Activated T-cell treated with anti-CD3 and anti-CD28 coated beads, Interleukin-2, amount 50 U/mL, for 4 hours (primary cell): ENCODE data around the gene CMSS1. TPM values are rescaled to one million over a fixed set of nuclear protein-coding genes. Genes with fewer than 3 reads are reported as not detected.

Source experiments
- ATAC-seq, 2 donors: fragments of 200-7000 bp; cut with Tn5 transposase; one replicate each; pipeline ENCODE4 v1.10.0; 2021
- DNase-seq: peaks from one replicate; pipeline ENCODE4 v3.0.0-alpha.2; 2020
- H3K27me3 Mint-ChIP-seq: one replicate; pipeline ENCODE4 v1.8.0; 2021; ENCODE audit warnings: low read depth, mixed read lengths
- H3K36me3 Mint-ChIP-seq: one replicate; pipeline ENCODE4 v1.8.0; 2022; ENCODE audit warnings: mixed read lengths; ENCODE audit not compliant: insufficient read depth
- H3K4me1 Mint-ChIP-seq: one replicate; pipeline ENCODE4 v1.8.0; 2021; ENCODE audit warnings: low read depth, mixed read lengths
- H3K4me3 Mint-ChIP-seq: one replicate; pipeline ENCODE4 v1.8.0; 2021; ENCODE audit warnings: mild to moderate bottlenecking, moderate library complexity, mixed read lengths
- H3K9me3 Mint-ChIP-seq: one replicate; pipeline ENCODE4 v1.8.0; 2021; ENCODE audit warnings: mixed read lengths
- total RNA-seq, 3 donors: library from RNA; stranded (reverse); gene quantifications; one replicate each; pipeline ENCODE4 v1.2.1, GENCODE V29; 2021

CMSS1 gene
- total RNA-seq, 3 donors from 2014 or later = 126 to 157 (median 136) TPM

DNA sequence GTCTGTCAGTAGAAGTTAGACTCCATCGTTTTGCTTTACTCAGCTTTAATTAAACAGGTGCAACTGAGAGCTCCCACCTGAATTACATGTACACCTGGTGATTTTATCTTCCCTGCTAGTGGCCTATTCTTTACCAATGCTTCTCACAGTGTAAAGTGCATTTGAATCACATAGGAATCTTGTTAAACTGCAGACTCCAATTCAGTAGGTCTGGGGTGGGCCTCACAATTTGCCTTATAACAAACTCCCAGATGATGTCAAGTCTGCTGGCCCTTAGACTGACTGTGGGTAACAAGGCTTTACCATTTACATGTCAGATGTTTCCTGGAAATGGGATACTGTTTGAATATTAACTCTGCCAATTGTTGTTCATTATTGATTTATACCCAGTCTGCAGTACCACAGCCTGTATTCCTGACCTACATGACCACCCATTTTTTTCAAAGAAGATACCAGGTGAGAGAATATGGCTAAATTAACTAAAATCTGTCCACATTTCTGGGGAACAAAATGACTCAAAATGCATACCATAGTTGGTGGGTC lies 37.2 kb downstream of the CMSS1 start:
- no peaks in the 10 kb centered on the region for H3K27me3 Mint-ChIP-seq
- H3K9me3 Mint-ChIP-seq = no peaks in the 10 kb centered on the region
- H3K36me3 Mint-ChIP-seq = peaks cover 17% of the 10 kb centered on the region
- H3K4me3 Mint-ChIP-seq = no peak overlapping the region
- peaks cover 2% of the 10 kb centered on the region for H3K4me1 Mint-ChIP-seq
- ATAC-seq (no peak), DNase-seq (no peak)

DNA sequence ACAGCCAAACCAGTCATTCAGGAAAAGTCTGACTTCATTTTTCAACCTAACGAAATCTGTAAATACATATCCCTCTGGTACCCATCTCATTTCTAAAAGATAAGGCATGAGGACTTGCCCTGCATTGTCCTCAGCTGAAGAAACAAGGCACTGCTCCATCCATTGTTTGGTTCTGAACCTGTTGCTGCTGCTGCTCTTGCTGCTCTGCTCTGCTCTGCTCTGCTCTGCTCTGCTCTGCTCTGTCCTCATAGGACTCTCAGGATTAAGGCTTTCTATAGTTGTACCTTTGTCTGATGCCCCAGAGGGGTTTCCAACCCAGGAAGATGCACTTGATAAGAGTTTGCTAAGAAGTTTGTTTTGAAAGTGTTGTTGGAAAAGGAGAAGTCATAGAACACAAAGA lies 38.2 kb downstream of the CMSS1 start:
- peaks cover 2% of the 10 kb centered on the region for H3K4me1 Mint-ChIP-seq
- no peak overlapping the region for H3K4me3 Mint-ChIP-seq

DNA sequence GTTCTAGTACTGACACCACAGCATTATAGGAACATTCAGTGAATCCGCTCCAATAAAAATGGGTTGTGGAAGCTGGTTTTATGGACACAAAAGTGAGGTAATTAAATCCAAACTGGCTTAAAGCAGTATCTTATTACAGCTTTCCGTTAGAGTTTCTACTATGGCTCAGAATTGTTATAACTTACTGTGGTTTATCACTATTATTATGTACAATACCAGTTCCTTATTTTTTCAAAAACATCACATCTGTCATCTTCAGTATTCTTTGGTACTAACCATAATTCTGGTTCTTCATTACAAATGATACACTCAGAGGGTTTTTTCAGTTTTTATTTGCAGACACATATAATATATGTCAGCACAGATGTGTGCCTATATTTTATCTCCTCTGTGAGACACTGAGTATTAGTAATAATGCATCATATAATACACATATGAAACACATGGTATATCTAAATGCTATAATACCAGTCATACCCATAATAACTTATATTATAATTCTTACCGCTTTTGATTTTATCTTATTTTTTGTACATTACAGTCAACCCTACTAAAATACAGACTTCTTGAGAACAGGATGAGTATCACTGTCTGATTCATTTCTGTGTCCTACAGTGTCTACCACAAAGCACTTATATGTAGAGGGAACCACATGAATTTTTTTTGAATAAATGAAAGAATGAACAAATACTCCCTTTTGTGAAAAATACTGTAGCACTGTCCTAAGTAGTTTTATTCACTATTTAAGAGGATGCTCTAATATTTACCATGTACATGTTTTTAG lies 39.0 kb downstream of the CMSS1 start:
- peak; percentile 86 to 87 for ATAC-seq
- peaks cover 22% of the 10 kb centered on the region for H3K36me3 Mint-ChIP-seq
- no peaks in the 10 kb centered on the region for H3K9me3 Mint-ChIP-seq
- DNase-seq = no peak
- H3K27me3 Mint-ChIP-seq = no peaks in the 10 kb centered on the region
- no peak overlapping the region for H3K4me3 Mint-ChIP-seq
- peaks cover 2% of the 10 kb centered on the region for H3K4me1 Mint-ChIP-seq

More for the DNA sequence above, 38.2 kb downstream of the CMSS1 start:
- DNase-seq (no peak), ATAC-seq (no peak)
- H3K9me3 Mint-ChIP-seq = no peaks in the 10 kb centered on the region
- H3K27me3 Mint-ChIP-seq = no peaks in the 10 kb centered on the region
- peaks cover 17% of the 10 kb centered on the region for H3K36me3 Mint-ChIP-seq

DNA sequence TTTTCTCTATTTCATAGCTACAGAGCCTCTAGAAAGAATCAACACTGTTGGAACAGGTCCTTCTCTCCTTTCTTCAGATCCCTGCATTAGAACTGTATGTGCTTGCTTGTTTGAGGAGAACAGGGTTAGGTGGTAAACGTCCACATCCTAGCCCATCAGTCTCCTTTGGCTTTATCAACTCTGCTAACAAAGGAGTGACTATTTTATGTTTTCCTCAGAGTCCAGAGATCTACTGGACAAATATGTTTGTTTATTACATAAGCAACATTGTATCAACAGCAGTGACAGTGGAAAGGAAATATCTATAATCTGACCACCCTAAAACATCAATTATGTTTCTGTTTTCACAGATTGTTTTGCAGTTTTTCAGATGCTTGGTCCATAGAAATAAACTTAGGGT lies 39.6 kb downstream of the CMSS1 start:
- Mint-ChIP-seq H3K4me1 (peaks cover 2% of the 10 kb centered on the region), H3K9me3 (no peaks in the 10 kb centered on the region), H3K4me3 (no peak overlapping the region), H3K27me3 (no peaks in the 10 kb centered on the region), H3K36me3 (peaks cover 21% of the 10 kb centered on the region)
- no peak for DNase-seq
- ATAC-seq = no peak

DNA sequence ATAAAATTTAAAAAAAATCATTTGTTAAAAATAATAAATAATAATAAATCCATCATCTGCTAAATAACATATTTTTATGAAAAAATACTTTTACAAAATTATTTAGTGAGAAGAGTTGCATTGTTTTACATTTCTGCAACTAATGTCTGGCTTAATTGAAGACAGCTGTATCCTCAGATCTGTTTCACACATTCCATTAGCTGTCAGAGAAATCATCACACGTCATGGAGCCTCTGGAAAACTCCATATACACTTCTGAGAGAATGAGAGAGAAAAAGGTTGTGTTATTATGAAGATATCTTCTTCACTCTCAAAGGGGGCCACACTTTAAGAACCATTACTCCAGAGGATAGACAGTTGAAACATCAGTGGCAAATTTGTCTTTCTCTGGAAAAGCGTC lies 40.8 kb downstream of the CMSS1 start:
- Mint-ChIP-seq H3K4me3 (no peak overlapping the region), H3K27me3 (no peaks in the 10 kb centered on the region), H3K4me1 (peaks cover 4% of the 10 kb centered on the region), H3K36me3 (peaks cover 28% of the 10 kb centered on the region), H3K9me3 (no peaks in the 10 kb centered on the region)
- ATAC-seq (no peak), DNase-seq (no peak)

DNA sequence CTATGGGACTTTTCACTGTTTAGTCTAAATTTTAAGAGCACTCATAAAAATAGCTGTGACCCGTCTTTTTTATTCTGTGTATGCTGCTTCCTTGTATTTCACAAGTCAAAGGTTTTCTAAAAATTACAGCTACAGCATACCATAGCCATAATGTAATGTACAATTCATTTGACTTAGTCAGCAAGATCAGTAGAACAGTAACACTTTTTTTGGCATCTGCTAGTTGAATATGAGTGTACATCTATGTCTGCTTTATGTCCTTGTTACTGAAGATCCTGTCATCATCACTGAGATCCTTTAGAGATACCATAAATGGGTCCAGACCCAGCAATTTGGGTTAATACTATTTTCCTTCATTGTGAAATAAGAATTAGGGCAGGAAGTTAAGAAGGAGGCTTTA lies 42.2 kb downstream of the CMSS1 start:
- H3K27me3 Mint-ChIP-seq = no peaks in the 10 kb centered on the region
- H3K9me3 Mint-ChIP-seq = no peaks in the 10 kb centered on the region
- ATAC-seq (no peak), DNase-seq (no peak)
- no peak overlapping the region for H3K4me3 Mint-ChIP-seq
- H3K4me1 Mint-ChIP-seq = peaks cover 4% of the 10 kb centered on the region
- peaks cover 26% of the 10 kb centered on the region for H3K36me3 Mint-ChIP-seq

DNA sequence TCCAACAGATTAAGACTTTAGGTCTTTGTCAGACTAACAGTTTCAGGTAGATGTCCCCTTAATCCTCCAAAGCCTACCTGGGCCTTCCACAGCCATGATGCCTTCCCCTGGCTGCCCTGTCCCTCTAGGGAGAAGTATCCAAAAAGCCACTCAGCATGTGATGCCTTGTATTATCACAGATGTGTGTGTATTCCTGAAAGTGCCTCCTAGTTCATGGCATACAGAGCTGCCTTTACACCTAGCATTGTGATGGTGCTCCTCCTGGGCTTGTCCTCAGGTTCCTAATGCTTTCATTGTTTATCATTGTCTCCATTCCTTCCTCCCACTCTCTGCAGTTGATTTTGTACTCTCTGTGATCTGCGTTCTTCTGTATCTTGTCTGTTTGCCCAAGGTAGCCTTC lies 43.6 kb downstream of the CMSS1 start:
- Mint-ChIP-seq H3K36me3 (peaks cover 18% of the 10 kb centered on the region), H3K4me3 (no peak overlapping the region), H3K9me3 (no peaks in the 10 kb centered on the region), H3K4me1 (peaks cover 10% of the 10 kb centered on the region), H3K27me3 (no peaks in the 10 kb centered on the region)
- ATAC-seq (no peak), DNase-seq (no peak)

DNA sequence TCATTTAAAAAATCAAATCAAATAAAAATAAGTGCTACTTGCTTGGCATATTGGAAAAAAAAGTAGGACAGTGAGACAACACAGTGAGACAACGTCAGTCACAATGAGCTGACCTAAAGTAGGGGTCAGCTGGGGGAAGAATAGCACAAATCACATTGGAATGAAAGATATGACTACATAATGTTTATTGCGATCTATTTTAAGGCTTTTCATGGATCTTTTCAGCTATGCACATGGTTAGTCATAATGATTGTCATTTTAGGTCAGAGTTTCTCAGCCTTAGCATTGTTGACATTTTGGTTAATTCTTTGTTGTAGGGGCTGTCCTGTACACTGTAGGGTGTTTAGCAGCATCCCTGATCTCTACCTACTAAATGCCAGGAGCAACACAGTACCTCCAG lies 44.5 kb downstream of the CMSS1 start:
- H3K27me3 Mint-ChIP-seq = no peaks in the 10 kb centered on the region
- no peaks in the 10 kb centered on the region for H3K9me3 Mint-ChIP-seq
- peaks cover 18% of the 10 kb centered on the region for H3K4me1 Mint-ChIP-seq
- no peak for ATAC-seq
- DNase-seq = no peak
- H3K4me3 Mint-ChIP-seq = no peak overlapping the region
- H3K36me3 Mint-ChIP-seq = peaks cover 18% of the 10 kb centered on the region

DNA sequence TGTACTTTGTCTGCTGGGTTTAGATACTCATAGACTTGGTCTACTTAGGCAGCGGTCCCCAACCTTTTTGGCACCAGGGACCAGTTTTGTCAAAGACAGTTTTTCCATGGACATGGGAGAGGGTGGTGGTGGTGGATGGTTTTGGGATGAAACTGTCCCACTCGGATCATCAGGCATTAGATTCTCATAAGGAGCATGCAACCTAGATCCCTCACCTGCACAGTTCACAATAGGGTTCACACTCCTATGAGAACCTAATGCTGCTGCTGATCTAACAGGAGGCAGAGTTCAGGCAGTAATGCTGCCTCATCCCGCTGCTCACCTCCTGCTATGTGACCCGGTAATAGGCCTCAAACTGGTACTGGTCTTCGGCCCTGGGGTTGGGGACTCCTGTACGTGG lies 45.3 kb downstream of the CMSS1 start:
- ATAC-seq (no peak), DNase-seq (no peak)
- H3K36me3 Mint-ChIP-seq = peaks cover 18% of the 10 kb centered on the region
- no peak overlapping the region for H3K4me3 Mint-ChIP-seq
- peaks cover 26% of the 10 kb centered on the region for H3K4me1 Mint-ChIP-seq
- no peaks in the 10 kb centered on the region for H3K9me3 Mint-ChIP-seq
- H3K27me3 Mint-ChIP-seq = no peaks in the 10 kb centered on the region

DNA sequence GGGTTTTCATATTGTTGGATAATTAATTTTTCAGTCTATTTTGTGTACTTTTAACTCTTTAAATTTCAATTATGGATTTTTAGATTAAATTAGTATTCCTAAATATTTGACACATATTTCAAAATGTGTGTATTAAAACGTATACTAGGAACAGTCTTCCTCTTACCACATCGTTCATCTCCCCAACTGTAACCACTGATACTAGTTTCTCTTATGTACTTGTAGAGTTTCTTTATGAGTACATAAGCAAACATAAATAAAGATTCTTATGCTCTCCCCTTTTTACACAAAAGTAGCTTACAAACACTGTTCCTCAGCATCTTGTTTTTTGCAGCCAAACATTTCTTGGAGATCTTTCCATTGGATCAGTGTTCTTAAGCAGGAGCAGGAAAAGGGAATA lies 45.9 kb downstream of the CMSS1 start:
- peaks cover 28% of the 10 kb centered on the region for H3K4me1 Mint-ChIP-seq
- no peak for DNase-seq
- ATAC-seq = no peak
- H3K36me3 Mint-ChIP-seq = peaks cover 18% of the 10 kb centered on the region
- no peak overlapping the region for H3K4me3 Mint-ChIP-seq
- H3K9me3 Mint-ChIP-seq = no peaks in the 10 kb centered on the region
- H3K27me3 Mint-ChIP-seq = no peaks in the 10 kb centered on the region

DNA sequence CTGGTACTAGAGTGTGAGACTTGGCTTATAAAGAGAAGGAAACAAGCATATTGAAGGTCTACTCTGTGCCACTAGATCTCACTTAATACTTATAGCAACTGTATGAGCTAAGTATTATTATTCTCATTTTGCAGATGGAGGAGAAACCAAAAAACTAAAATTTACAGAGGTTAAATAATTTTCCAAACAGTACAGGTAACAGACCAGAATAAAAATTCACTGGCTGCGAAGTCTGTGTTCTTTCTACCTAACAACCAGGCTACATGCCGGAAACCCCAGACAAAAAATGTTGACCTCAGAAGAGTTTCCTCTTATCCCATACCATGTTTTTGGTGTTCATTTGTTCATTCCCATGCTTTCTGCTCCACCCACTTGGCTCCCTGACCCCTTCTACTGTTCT lies 46.6 kb downstream of the CMSS1 start:
- no peak overlapping the region for H3K4me3 Mint-ChIP-seq
- DNase-seq = no peak
- H3K36me3 Mint-ChIP-seq = peaks cover 15% of the 10 kb centered on the region
- H3K9me3 Mint-ChIP-seq = no peaks in the 10 kb centered on the region
- no peaks in the 10 kb centered on the region for H3K27me3 Mint-ChIP-seq
- peaks cover 28% of the 10 kb centered on the region for H3K4me1 Mint-ChIP-seq
- no peak for ATAC-seq

DNA sequence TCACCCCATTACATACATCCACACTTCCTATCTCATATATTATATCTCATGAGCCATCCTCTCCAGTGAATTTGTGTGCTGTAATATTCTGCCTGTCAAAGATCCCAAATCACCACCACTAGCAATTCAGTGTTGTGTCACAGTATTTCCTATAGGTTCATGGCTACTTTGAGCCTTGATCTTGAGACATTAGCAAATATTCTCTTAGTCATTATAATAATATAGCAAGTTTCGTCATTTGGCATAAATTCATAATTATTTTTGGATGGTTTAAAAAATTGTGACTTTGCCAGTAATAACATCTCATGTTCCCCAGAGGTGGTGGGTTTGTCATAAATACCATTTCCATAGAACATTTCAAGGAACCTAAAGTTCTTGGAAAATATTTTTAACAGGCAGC lies 47.7 kb downstream of the CMSS1 start:
- H3K4me1 Mint-ChIP-seq = peaks cover 28% of the 10 kb centered on the region
- no peak overlapping the region for H3K4me3 Mint-ChIP-seq
- H3K27me3 Mint-ChIP-seq = no peaks in the 10 kb centered on the region
- H3K9me3 Mint-ChIP-seq = no peaks in the 10 kb centered on the region
- ATAC-seq = no peak
- DNase-seq = no peak
- H3K36me3 Mint-ChIP-seq = peaks cover 15% of the 10 kb centered on the region

DNA sequence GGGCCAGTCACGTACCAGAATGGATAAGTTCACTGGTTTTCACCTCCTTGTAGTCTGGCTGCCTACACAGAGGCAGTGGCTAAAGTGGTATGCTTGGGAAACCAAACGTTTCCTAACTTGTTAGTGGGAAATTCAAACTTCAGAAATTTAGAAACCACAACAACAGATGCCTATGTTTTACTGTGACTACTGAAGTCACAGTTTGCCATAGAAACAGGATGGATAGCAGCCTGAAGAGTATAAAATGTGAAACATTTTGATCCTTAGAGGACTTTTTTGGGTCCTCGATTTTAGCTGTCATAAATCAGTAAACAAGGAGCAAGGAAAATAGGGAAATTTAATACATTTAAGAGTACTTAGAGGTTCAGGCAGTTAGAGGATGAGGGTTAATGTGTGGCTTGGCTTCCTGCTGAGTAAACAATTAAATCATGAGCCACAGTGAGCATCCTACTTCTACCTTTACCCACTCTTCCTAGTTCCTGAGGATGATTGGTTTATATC lies 48.6 kb downstream of the CMSS1 start:
- ATAC-seq = peak; percentile 32 to 57
- H3K27me3 Mint-ChIP-seq = no peaks in the 10 kb centered on the region
- H3K9me3 Mint-ChIP-seq = no peaks in the 10 kb centered on the region
- no peak for DNase-seq
- no peak overlapping the region for H3K4me3 Mint-ChIP-seq
- H3K36me3 Mint-ChIP-seq = peaks cover 11% of the 10 kb centered on the region
- H3K4me1 Mint-ChIP-seq = peaks cover 28% of the 10 kb centered on the region

DNA sequence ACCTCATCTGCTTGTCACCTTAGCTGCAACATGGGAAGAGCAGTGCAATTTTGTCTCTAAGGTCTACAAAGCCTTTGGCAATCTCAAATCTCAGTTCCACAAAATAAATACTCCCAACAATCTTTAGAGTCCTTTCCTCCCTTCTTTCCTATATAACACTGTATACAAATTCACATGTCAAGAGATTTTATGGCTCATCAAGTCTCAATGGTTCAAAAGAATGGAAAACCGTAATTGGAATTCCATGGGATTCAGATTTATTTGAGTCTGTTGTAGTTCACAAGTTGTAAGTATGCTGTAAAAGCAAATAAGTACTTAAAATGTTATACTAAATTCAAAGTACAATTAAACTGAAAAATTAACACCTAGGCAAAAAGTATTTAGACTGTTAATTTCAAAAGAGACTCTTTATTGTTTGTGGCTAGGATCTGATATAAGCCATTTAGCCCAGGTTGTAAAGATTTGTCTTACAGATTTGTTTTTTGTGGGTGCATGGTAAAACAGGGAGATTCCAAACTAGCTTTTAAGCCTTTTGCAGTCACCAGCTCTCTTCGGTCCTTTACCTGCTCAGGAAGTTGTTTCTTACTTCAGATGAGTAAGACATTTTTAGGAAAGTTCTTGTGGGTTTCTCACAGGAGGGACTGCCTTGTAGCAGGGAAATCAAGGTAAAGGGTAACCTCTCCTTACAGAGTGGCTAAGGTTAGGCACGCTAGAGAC lies 50.1 kb downstream of the CMSS1 start:
- H3K9me3 Mint-ChIP-seq = no peaks in the 10 kb centered on the region
- peaks cover 5% of the 10 kb centered on the region for H3K36me3 Mint-ChIP-seq
- peak in 1 of 2 donors; percentile 51 for ATAC-seq
- H3K4me1 Mint-ChIP-seq = peaks cover 32% of the 10 kb centered on the region
- no peak overlapping the region for H3K4me3 Mint-ChIP-seq
- no peak for DNase-seq
- H3K27me3 Mint-ChIP-seq = no peaks in the 10 kb centered on the region

DNA sequence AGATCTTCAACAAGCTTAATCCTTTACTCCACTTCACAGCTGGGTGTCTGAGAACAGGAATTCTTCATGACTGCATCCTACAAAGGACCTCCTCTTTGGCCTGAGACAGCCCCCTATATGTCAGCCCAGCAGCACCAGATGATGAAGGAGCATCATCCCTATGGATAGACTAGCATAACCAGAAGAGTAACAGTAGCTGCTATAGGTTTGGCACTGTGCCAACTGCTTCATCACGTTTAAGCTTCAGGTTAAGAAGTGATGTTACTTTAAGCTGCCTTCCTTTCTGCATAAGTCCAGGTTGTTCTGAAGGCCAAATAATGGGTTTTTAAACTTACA lies 50.6 kb downstream of the CMSS1 start:
- DNase-seq (no peak), ATAC-seq (peak in 1 of 2 donors; percentile 9)
- no peak overlapping the region for H3K4me3 Mint-ChIP-seq
- H3K4me1 Mint-ChIP-seq = peaks cover 30% of the 10 kb centered on the region
- H3K36me3 Mint-ChIP-seq = peaks cover 2% of the 10 kb centered on the region
- no peaks in the 10 kb centered on the region for H3K9me3 Mint-ChIP-seq
- no peaks in the 10 kb centered on the region for H3K27me3 Mint-ChIP-seq
